ENCODE measurements around the gene ITPR1. TPM values are rescaled to one million over a fixed set of nuclear protein-coding genes. Genes with fewer than 3 reads are reported as not detected.
A peak's percentile ranks its signal among the peaks of the same experiment; 100 is the strongest.

Gene ITPR1
- total and polyA plus RNA-seq, 2 experiments from 2014 or later: 6.8 to 21.0 TPM

- H3K4me1 ChIP-seq (ENCODE audit: insufficient read depth): peaks cover 19% of the 10 kb centered on the region
- ATAC-seq (peak; percentile 93), DNase-seq (ENCODE audit: low spot score) (no peak)
- no peak overlapping the region for H3K4me2 ChIP-seq
- no peak for TF ChIP-seq EZH2phosphoT487 (IDR thresholded peaks at IDR 0.05; ENCODE audit: unreplicated experiment)
- no peak for TF ChIP-seq CREB1 (CRISPR knock-in tag; IDR thresholded peaks at IDR 0.05; ENCODE audit: low read depth)
- TF ChIP-seq EZH2 (IDR thresholded peaks at IDR 0.05; ENCODE audit: low read depth, unreplicated experiment): no peak
- TF ChIP-seq JUNB (IDR thresholded peaks at IDR 0.05; ENCODE audit: unreplicated experiment): no peak
- Mint-ChIP-seq H3K9me3 (peaks cover 9% of the 10 kb centered on the region; the same call in 2 of the 3 replicates), H3K4me3 (no peak overlapping the region; the same call in 2 of the 3 replicates), H3K27me3 (ENCODE audit: insufficient read depth, low read depth, poor library complexity) (peaks cover 6% of the 10 kb centered on the region), H3K36me3 (ENCODE audit: low read depth) (no peaks in the 10 kb centered on the region), H3K27ac (peak overlapping the region; percentile 36; the same call in 1 of the 2 replicates), H3K4me1 (peaks cover 20% of the 10 kb centered on the region)
- H2AFZ ChIP-seq: no peak overlapping the region
- H3K4me3 ChIP-seq: no peak overlapping the region
- H3K36me3 ChIP-seq (ENCODE audit: insufficient read depth): no peaks in the 10 kb centered on the region
- H3K9me2 ChIP-seq (ENCODE audit: insufficient read depth): 0 out of 2 replicates have a peak, but pooled peaks cover 6% of the 10 kb centered on the region
- H4K20me1 ChIP-seq (replicated peaks; ENCODE audit: insufficient read depth): no peaks in the 10 kb centered on the region; the same call in 1 of the 2 replicates
- H3F3A ChIP-seq (replicated peaks; ENCODE audit: low read depth): no peaks in the 10 kb centered on the region
- H3K27ac ChIP-seq (ENCODE audit: low read depth): no peak overlapping the region
- H3K27me3 ChIP-seq (ENCODE audit: insufficient read depth): no peaks in the 10 kb centered on the region
- no peaks in the 10 kb centered on the region for H3K79me2 ChIP-seq (replicated peaks; ENCODE audit: insufficient read depth)
These were observed 103.5 kb downstream of the ITPR1 start for GRCh38 chr3:4596612-4597011.

GRCh38 chr3:4597208-4597985 is 104.2 kb downstream of the ITPR1 start:
- ATAC-seq: peak; percentile 34; the same call in 2 of the 3 replicates
- Mint-ChIP-seq H3K4me1 (peaks cover 20% of the 10 kb centered on the region), H3K9me3 (peaks cover 9% of the 10 kb centered on the region; the same call in 2 of the 3 replicates), H3K27me3 (ENCODE audit: insufficient read depth, low read depth, poor library complexity) (peaks cover 6% of the 10 kb centered on the region), H3K36me3 (ENCODE audit: low read depth) (no peaks in the 10 kb centered on the region), H3K4me3 (no peak overlapping the region), H3K27ac (no peak overlapping the region)
- Histone ChIP-seq H3K27me3 (ENCODE audit: insufficient read depth) (no peaks in the 10 kb centered on the region), H2AFZ (no peak overlapping the region), H3K36me3 (ENCODE audit: insufficient read depth) (no peaks in the 10 kb centered on the region), H4K20me1 (replicated peaks; ENCODE audit: insufficient read depth) (no peaks in the 10 kb centered on the region; the same call in 1 of the 2 replicates), H3K9me2 (ENCODE audit: insufficient read depth) (0 out of 2 replicates have a peak, but pooled peaks cover 6% of the 10 kb centered on the region), H3F3A (replicated peaks; ENCODE audit: low read depth) (no peaks in the 10 kb centered on the region), H3K4me2 (no peak overlapping the region), H3K4me1 (ENCODE audit: insufficient read depth) (peaks cover 19% of the 10 kb centered on the region), H3K27ac (ENCODE audit: low read depth) (no peak overlapping the region), H3K4me3 (no peak overlapping the region), H3K79me2 (replicated peaks; ENCODE audit: insufficient read depth) (no peaks in the 10 kb centered on the region)
- DNase-seq (ENCODE audit: low spot score): no peak
- TF ChIP-seq REST (IDR thresholded peaks at IDR 0.05; ENCODE audit: unreplicated experiment) (no peak), CREB1 (CRISPR knock-in tag; IDR thresholded peaks at IDR 0.05; ENCODE audit: low read depth) (no peak), STAT1 (IDR thresholded peaks at IDR 0.05; ENCODE audit: unreplicated experiment) (no peak), CTCF (conservative IDR thresholded peaks at IDR 0.05; ENCODE audit: low read depth in 2 of 2) (no peak), ZNF462 (CRISPR knock-in tag; IDR thresholded peaks at IDR 0.05) (no peak)

All from GM23338 (cell line).